PFSK-1 (cell line): ENCODE data around the gene CFAP77.

Experiments used
- FOXP2 ChIP-seq: optimal IDR thresholded peaks from 2 replicates; pipeline ENCODE3; 2011; ENCODE audit warnings: borderline replicate concordance, control low read depth, inconsistent platforms; ENCODE audit not compliant: insufficient read depth; ENCODE audit errors: extremely low read length, extremely low read depth
- POLR2AphosphoS5 ChIP-seq: IDR thresholded peaks from 2 replicates; pipeline ENCODE4 v1.6.1; 2012; ENCODE audit warnings: low read depth, mild to moderate bottlenecking, control low read depth, low read length, moderate library complexity
- REST ChIP-seq, 2 experiments: IDR thresholded peaks; 2 replicates each; pipeline versions ENCODE4 v1.6.1 to v1.8.0; 2011 to 2012; ENCODE audit warnings: low read depth in 2 of 2, low read length in 2 of 2, control low read depth in 1 of 2, inconsistent platforms in 1 of 2, mild to moderate bottlenecking in 1 of 2, moderate library complexity in 1 of 2; ENCODE audit not compliant: insufficient read depth in 1 of 2
- SIN3A ChIP-seq: IDR thresholded peaks from 2 replicates; pipeline ENCODE4 v1.6.1; 2012; ENCODE audit warnings: mild to moderate bottlenecking, low read length, moderate library complexity, borderline replicate concordance; ENCODE audit not compliant: insufficient read depth
- TAF1 ChIP-seq: IDR thresholded peaks from 2 replicates; pipeline ENCODE4 v1.6.1; 2012; ENCODE audit warnings: low read length, control low read depth, borderline replicate concordance; ENCODE audit not compliant: insufficient read depth

CFAP77 gene

GRCh38 chr9:132451276-132451675 is 41.3 kb downstream of the CFAP77 start:
- TF ChIP-seq SIN3A (no peak), TAF1 (no peak), FOXP2 (no peak), REST (IDR thresholded peaks at IDR 0.05; ENCODE audit: insufficient read depth in 1 of 2, low read depth in 2 of 2, low read length in 2 of 2) (no peak), POLR2AphosphoS5 (no peak)

- TF ChIP-seq TAF1 = no peak
- TF ChIP-seq FOXP2 = no peak
- no peak for TF ChIP-seq SIN3A
- no peak for TF ChIP-seq REST (IDR thresholded peaks at IDR 0.05; ENCODE audit: insufficient read depth in 1 of 2, low read depth in 2 of 2, low read length in 2 of 2)
- TF ChIP-seq POLR2AphosphoS5 = no peak
Measured at GRCh38 chr9:132456241-132456640, 46.2 kb downstream of the CFAP77 start.

GRCh38 chr9:132457504-132458236 is 47.7 kb downstream of the CFAP77 start:
- TF ChIP-seq POLR2AphosphoS5 (no peak), FOXP2 (no peak), SIN3A (no peak), REST (IDR thresholded peaks at IDR 0.05; ENCODE audit: insufficient read depth in 1 of 2, low read depth in 2 of 2, low read length in 2 of 2) (no peak), TAF1 (no peak)

GRCh38 chr9:132458432-132458831 is 48.4 kb downstream of the CFAP77 start:
- no peak for TF ChIP-seq TAF1
- TF ChIP-seq REST (IDR thresholded peaks at IDR 0.05; ENCODE audit: insufficient read depth in 1 of 2, low read depth in 2 of 2, low read length in 2 of 2) = no peak
- no peak for TF ChIP-seq POLR2AphosphoS5
- TF ChIP-seq FOXP2 = no peak
- TF ChIP-seq SIN3A = no peak

DNA sequence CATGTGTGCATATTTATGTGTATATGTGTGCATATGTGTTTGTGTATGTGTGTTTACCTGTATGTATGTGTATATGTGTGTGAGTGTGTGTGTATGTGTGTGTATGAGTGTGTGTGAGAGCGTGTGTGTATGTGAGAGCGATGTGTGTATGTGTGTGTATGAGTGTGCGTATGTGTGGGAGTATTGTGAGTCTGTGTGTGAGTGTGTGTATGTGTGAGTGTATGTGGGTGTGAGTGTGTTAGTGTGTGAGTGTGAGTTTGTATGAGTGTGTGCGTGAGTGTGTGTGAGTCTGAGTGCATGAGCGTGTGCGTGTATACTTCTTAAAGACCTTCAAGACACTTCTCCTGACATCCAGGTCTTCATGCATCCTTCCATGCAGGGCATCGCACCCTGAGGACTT is 49.6 kb downstream of the CFAP77 start:
- no peak for TF ChIP-seq POLR2AphosphoS5
- no peak for TF ChIP-seq REST (IDR thresholded peaks at IDR 0.05; ENCODE audit: insufficient read depth in 1 of 2, low read depth in 2 of 2, low read length in 2 of 2)
- TF ChIP-seq SIN3A = no peak
- TF ChIP-seq TAF1 = no peak
- no peak for TF ChIP-seq FOXP2
